Fibroblast of villous mesenchyme (primary cell): ENCODE results near the gene PTPRK. TPM values are rescaled to one million over a fixed set of nuclear protein-coding genes. Genes with fewer than 3 reads are reported as not detected.

Source experiments
- DNase-seq: peaks from one replicate; pipeline ENCODE4 v3.0.0-alpha.2; 2010; ENCODE audit warnings: low read depth
- H3K4me3 ChIP-seq: 2 replicates; pipeline ENCODE4 v1.5.1; 2011; ENCODE audit warnings: low read depth, mild to moderate bottlenecking, low read length
- CTCF ChIP-seq: IDR thresholded peaks from 2 replicates; pipeline ENCODE4 v1.5.1; 2012; ENCODE audit warnings: low read depth, mild to moderate bottlenecking, low read length; ENCODE audit not compliant: insufficient read depth
- total RNA-seq: library from RNA; depleted of rRNA; stranded (reverse); fragments of >200 nt; gene quantifications from 2 replicates; pipeline ENCODE4 v1.2.3, GENCODE V29; 2012

Gene PTPRK
- total RNA-seq, 1 donor, result 70.0 TPM

GRCh38 chr6:128046033-128046432 is 474.4 kb downstream of the PTPRK start:
- H3K4me3 ChIP-seq, result no peak overlapping the region
- no peak for DNase-seq
- TF ChIP-seq CTCF, result no peak

GRCh38 chr6:128039543-128039942 is 480.9 kb downstream of the PTPRK start:
- TF ChIP-seq CTCF, result no peak
- H3K4me3 ChIP-seq, result no peak overlapping the region
- DNase-seq, result no peak

- TF ChIP-seq CTCF, result no peak
- H3K4me3 ChIP-seq, result no peak overlapping the region
- peak; percentile 34 for DNase-seq
Measured at GRCh38 chr6:128036808-128037570, 483.4 kb downstream of the PTPRK start.

- H3K4me3 ChIP-seq, result no peak overlapping the region
- no peak for TF ChIP-seq CTCF
- no peak for DNase-seq
Measured at GRCh38 chr6:128033156-128033555, 487.2 kb downstream of the PTPRK start.

GRCh38 chr6:128032042-128032441 is 488.4 kb downstream of the PTPRK start:
- no peak overlapping the region for H3K4me3 ChIP-seq
- DNase-seq, result no peak
- TF ChIP-seq CTCF, result no peak

GRCh38 chr6:128029826-128030225 is 490.6 kb downstream of the PTPRK start:
- no peak for TF ChIP-seq CTCF
- DNase-seq, result no peak
- H3K4me3 ChIP-seq, result no peak overlapping the region

GRCh38 chr6:128028183-128028582 is 492.2 kb downstream of the PTPRK start:
- H3K4me3 ChIP-seq, result no peak overlapping the region
- no peak for DNase-seq
- no peak for TF ChIP-seq CTCF
